ENCODE results near the gene TINAG.
"Not testable (repeated sequence)": the region's sequence is repeated elsewhere in the genome, so short reads cannot be mapped to it uniquely, and the experiment has no call there.

The TINAG gene

GRCh38 chr6:54310377-54311152 is 2.3 kb downstream of the TINAG start:
- DNase-seq: no peak

- no peak for DNase-seq
These were observed 7.4 kb downstream of the TINAG start for GRCh38 chr6:54315656-54316055.

- no peak for DNase-seq
These were observed 12.6 kb downstream of the TINAG start for GRCh38 chr6:54320871-54321270.

GRCh38 chr6:54327631-54328030 is 19.4 kb downstream of the TINAG start:
- DNase-seq: no peak

GRCh38 chr6:54331571-54331970 is 23.3 kb downstream of the TINAG start:
- DNase-seq: not testable (repeated sequence)

GRCh38 chr6:54335871-54336270 is 27.6 kb downstream of the TINAG start:
- no peak for DNase-seq

- no peak for DNase-seq
These were observed 45.7 kb downstream of the TINAG start for GRCh38 chr6:54353975-54354374.

GRCh38 chr6:54354608-54355007 is 46.4 kb downstream of the TINAG start:
- no peak for DNase-seq

- no peak for DNase-seq
These were observed 48.9 kb downstream of the TINAG start for GRCh38 chr6:54357141-54357540.

- no peak for DNase-seq
These were observed 52.9 kb downstream of the TINAG start for GRCh38 chr6:54361188-54361587.

GRCh38 chr6:54361734-54362133 is 53.5 kb downstream of the TINAG start:
- no peak for DNase-seq

GRCh38 chr6:54366667-54367327 is 58.6 kb downstream of the TINAG start:
- DNase-seq: no peak

- no peak for DNase-seq
These were observed 69.5 kb downstream of the TINAG start for GRCh38 chr6:54377776-54378175.

GRCh38 chr6:54386295-54386694 is 78.1 kb downstream of the TINAG start:
- no peak for DNase-seq

GRCh38 chr6:54390362-54390761 is 82.1 kb downstream of the TINAG start:
- DNase-seq: no peak

GRCh38 chr6:54391577-54391976 is 83.3 kb downstream of the TINAG start:
- no peak for DNase-seq

- DNase-seq: no peak
These were observed 94.9 kb downstream of the TINAG start for GRCh38 chr6:54403096-54403495.

- DNase-seq: no peak
These were observed 96.5 kb downstream of the TINAG start for GRCh38 chr6:54404791-54405190.

GRCh38 chr6:54411767-54412166 is 103.5 kb downstream of the TINAG start:
- DNase-seq: no peak

- no peak for DNase-seq
These were observed 107.3 kb downstream of the TINAG start for GRCh38 chr6:54415517-54415916.

GRCh38 chr6:54419885-54420284 is 111.6 kb downstream of the TINAG start:
- DNase-seq: no peak

- no peak for DNase-seq
These were observed 118.8 kb downstream of the TINAG start for GRCh38 chr6:54426995-54427394.

GRCh38 chr6:54427396-54427937 is 119.2 kb downstream of the TINAG start:
- no peak for DNase-seq

GRCh38 chr6:54428431-54428830 is 120.2 kb downstream of the TINAG start:
- DNase-seq: no peak

Data from GDM1 (cell line).